ENCODE measurements around the gene ADAM10.

DNA sequence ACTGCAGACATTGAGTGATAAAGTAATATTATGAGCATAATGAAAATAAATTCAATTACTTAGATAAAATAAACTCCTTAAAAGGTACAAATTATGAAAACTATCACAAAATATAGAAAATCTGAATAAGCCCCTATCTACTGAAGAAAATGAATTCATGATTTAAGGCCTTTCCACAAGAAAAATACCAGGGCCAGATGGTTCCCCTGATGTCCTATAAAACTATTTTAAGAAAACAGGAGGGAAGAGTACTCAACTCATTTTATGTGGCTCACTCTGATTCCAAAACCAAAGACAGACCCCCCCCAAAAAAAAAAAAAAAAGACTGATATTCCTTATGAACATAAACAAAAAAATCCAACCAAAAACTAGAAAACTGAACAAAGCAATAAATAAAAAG, 59.9 kb downstream of the ADAM10 start:
- TF ChIP-seq, protein P1, sequence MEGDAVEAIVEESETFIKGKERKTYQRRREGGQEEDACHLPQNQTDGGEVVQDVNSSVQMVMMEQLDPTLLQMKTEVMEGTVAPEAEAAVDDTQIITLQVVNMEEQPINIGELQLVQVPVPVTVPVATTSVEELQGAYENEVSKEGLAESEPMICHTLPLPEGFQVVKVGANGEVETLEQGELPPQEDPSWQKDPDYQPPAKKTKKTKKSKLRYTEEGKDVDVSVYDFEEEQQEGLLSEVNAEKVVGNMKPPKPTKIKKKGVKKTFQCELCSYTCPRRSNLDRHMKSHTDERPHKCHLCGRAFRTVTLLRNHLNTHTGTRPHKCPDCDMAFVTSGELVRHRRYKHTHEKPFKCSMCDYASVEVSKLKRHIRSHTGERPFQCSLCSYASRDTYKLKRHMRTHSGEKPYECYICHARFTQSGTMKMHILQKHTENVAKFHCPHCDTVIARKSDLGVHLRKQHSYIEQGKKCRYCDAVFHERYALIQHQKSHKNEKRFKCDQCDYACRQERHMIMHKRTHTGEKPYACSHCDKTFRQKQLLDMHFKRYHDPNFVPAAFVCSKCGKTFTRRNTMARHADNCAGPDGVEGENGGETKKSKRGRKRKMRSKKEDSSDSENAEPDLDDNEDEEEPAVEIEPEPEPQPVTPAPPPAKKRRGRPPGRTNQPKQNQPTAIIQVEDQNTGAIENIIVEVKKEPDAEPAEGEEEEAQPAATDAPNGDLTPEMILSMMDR (IDR thresholded peaks at IDR 0.05; ENCODE audit: insufficient read depth, low read length): no peak
- TF ChIP-seq, protein P2, sequence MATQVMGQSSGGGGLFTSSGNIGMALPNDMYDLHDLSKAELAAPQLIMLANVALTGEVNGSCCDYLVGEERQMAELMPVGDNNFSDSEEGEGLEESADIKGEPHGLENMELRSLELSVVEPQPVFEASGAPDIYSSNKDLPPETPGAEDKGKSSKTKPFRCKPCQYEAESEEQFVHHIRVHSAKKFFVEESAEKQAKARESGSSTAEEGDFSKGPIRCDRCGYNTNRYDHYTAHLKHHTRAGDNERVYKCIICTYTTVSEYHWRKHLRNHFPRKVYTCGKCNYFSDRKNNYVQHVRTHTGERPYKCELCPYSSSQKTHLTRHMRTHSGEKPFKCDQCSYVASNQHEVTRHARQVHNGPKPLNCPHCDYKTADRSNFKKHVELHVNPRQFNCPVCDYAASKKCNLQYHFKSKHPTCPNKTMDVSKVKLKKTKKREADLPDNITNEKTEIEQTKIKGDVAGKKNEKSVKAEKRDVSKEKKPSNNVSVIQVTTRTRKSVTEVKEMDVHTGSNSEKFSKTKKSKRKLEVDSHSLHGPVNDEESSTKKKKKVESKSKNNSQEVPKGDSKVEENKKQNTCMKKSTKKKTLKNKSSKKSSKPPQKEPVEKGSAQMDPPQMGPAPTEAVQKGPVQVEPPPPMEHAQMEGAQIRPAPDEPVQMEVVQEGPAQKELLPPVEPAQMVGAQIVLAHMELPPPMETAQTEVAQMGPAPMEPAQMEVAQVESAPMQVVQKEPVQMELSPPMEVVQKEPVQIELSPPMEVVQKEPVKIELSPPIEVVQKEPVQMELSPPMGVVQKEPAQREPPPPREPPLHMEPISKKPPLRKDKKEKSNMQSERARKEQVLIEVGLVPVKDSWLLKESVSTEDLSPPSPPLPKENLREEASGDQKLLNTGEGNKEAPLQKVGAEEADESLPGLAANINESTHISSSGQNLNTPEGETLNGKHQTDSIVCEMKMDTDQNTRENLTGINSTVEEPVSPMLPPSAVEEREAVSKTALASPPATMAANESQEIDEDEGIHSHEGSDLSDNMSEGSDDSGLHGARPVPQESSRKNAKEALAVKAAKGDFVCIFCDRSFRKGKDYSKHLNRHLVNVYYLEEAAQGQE (IDR thresholded peaks at IDR 0.05; ENCODE audit: insufficient replicate concordance, low read depth): no peak
- TF ChIP-seq POLR2AphosphoS5 (IDR thresholded peaks at IDR 0.05; ENCODE audit: low read depth): no peak

Measured in HL-60 (cell line).